PC-9 (cell line): ENCODE results near the gene ATOSB. TPM values are rescaled to one million over a fixed set of nuclear protein-coding genes. Genes with fewer than 3 reads are reported as not detected.

Experiments used
- BruUV-seq: library from RNA; stranded (reverse); fragments of 400-500 nt; replicated peaks from 2 replicates; lab custom pipeline; 2021; lab: Mats Ljungman, UMichigan
- CTCF ChIA-PET: fragments of 300-600 bp; sonication (Branson Sonifier 250); formaldehyde crosslinking; loops from one replicate; lab custom pipeline; 2022; ENCODE audit warnings: antibody characterized with exemption; lab: Charles Lee
- POLR2A ChIA-PET: fragments of 300-600 bp; sonication (Branson Sonifier 250); formaldehyde crosslinking; loops from one replicate; lab custom pipeline; 2022; ENCODE audit warnings: antibody characterized with exemption; ENCODE audit not compliant: unreplicated experiment; lab: Charles Lee
- DNase-seq, 2 experiments: peaks; one replicate each; pipeline versions ENCODE4 v3.0.0 to v3.0.0-alpha.2; 2015 to 2022; ENCODE audit warnings: mixed read lengths in 1 of 2
- H2AFZ ChIP-seq: fragments of 200-600 bp; sonication (generic); 2 replicates; pipeline ENCODE4 v1.8.1; 2017; ENCODE audit warnings: antibody characterized with exemption
- H3F3A ChIP-seq: fragments of 200-600 bp; sonication (generic); 2 replicates; pipeline ENCODE4 v1.8.1; 2017; ENCODE audit warnings: antibody characterized with exemption, mild to moderate bottlenecking, low read depth; ENCODE audit not compliant: insufficient read depth
- H3K27ac ChIP-seq: fragments of 200-600 bp; sonication (generic); 2 replicates; pipeline ENCODE4 v1.6.1; 2016; ENCODE audit warnings: mixed run types
- H3K27me3 ChIP-seq: fragments of 200-600 bp; sonication (generic); 2 replicates; pipeline ENCODE4 v1.6.1; 2016; ENCODE audit warnings: low read depth, mixed run types; ENCODE audit not compliant: insufficient read depth
- H3K36me3 ChIP-seq: fragments of 200-600 bp; sonication (generic); 2 replicates; pipeline ENCODE4 v1.6.1; 2016; ENCODE audit warnings: low read depth, mixed run types
- H3K4me1 ChIP-seq: fragments of 200-600 bp; sonication (generic); replicated peaks from 2 replicates; pipeline ENCODE4 v1.6.1; 2016; ENCODE audit warnings: mixed run types; ENCODE audit not compliant: insufficient read depth
- H3K4me2 ChIP-seq: fragments of 200-600 bp; sonication (generic); 2 replicates; pipeline ENCODE4 v1.6.1; 2017; ENCODE audit warnings: mixed run types
- H3K4me3 ChIP-seq: fragments of 200-600 bp; sonication (generic); 2 replicates; pipeline ENCODE4 v1.6.1; 2016; ENCODE audit warnings: mixed run types
- H3K79me2 ChIP-seq: fragments of 200-600 bp; sonication (generic); 2 replicates; pipeline ENCODE4 v1.6.1; 2017; ENCODE audit warnings: low read depth, mixed run types
- H3K9me2 ChIP-seq: fragments of 200-600 bp; sonication (generic); 2 replicates; pipeline ENCODE4 v1.8.1; 2017; ENCODE audit warnings: mild to moderate bottlenecking; ENCODE audit not compliant: insufficient read depth
- H3K9me3 ChIP-seq: fragments of 200-600 bp; sonication (generic); 2 replicates; pipeline ENCODE4 v1.8.1; 2016; ENCODE audit warnings: low read depth; ENCODE audit not compliant: insufficient read depth
- H4K20me1 ChIP-seq: fragments of 200-600 bp; sonication (generic); 2 replicates; pipeline ENCODE4 v1.8.1; 2017; ENCODE audit not compliant: insufficient read depth
- EZH2 ChIP-seq: fragments of 200-600 bp; sonication (generic); IDR thresholded peaks from 2 replicates; pipeline ENCODE4 v1.8.0; 2017; ENCODE audit warnings: antibody characterized with exemption, low read depth
- intact Hi-C: fragments of 100-400 bp; cut with micrococcal nuclease; formaldehyde crosslinking; loops from one replicate; pipeline ENCODE4 v1.10.0; 2022; ENCODE audit not compliant: unreplicated experiment
- total RNA-seq: library from RNA; stranded (reverse); gene quantifications from 2 replicates; pipeline ENCODE4 v1.2.3, GENCODE V29; 2021
- TF ChIP-seq, protein P1 (sequence below): fragments of 200-600 bp; sonication (generic); conservative IDR thresholded peaks from 2 replicates; pipeline ENCODE4 v1.6.1; 2017; ENCODE audit warnings: mixed run types, antibody characterized with exemption, mild to moderate bottlenecking, moderate library complexity

Gene ATOSB
- total RNA-seq, 1 experiment from 2014 or later: 10.5 TPM

DNA sequence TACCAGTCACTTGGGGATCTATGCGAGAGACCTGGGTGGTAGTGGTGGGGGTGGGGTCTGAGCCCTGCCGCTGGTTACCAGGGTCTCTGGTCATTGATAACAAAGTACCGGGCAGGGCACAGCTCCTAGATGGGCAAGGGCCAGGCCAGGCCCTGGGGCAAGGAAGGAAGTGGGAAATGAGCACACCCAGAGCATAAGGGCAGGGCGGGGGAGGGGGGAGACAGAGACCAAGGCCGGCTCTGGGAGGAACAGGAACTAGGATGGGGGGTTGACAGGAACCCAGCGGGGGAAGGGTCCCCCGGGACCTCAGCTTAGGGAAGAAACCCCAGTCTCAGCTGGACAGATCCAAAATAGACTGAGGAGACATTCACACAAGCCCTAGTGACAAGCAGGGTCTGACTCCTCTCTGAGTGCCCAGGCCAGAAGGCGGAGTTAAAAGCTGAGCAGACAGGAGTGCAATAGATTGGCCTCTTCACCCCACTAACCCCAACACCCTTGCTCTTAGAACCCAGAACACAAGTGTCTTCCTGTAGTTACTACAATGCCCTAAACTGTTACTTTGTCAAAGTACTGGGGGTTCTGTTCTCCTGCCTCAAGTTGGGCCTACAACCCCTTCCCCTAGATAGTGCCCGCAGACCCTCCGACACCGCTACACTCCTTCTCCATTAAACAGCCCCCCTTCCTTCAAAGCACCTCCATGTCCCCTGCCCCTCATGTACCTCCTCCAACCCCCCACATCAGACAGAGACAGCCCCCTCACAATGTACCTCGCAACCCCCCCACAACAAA lies 628 bp downstream of the ATOSB start:
- peak overlapping the region; percentile 96 for H3K4me2 ChIP-seq
- H3K36me3 ChIP-seq: no peaks in the 10 kb centered on the region
- no peaks in the 10 kb centered on the region for H3K9me3 ChIP-seq
- ChIA-PET POLR2A (interaction anchor here (0.6 to 0.7 kb wide), 2 partner anchors 36 to 42 kb away, joined by 3 to 5 read pairs; partner anchors contain the start of gene VCP), CTCF (interaction anchor here (0.5 to 1.1 kb wide), 4 partner anchors 47 to 325 kb away, joined by 3 to 4 read pairs (median 3); partner anchors contain the start of gene UNC13B)
- peaks cover 33% of the 10 kb centered on the region for H3K4me1 ChIP-seq
- intact Hi-C loops: loop anchor here (5.0 to 10.0 kb wide), 2 partner anchors 448 to 490 kb away; partner anchors contain the start of gene TESK1
- H3K27ac ChIP-seq: no peak overlapping the region
- H4K20me1 ChIP-seq: no peaks in the 10 kb centered on the region
- 0 out of 2 replicates have a peak, but pooled peaks cover 4% of the 10 kb centered on the region for H3K79me2 ChIP-seq
- DNase-seq: no peak
- H2AFZ ChIP-seq: no peak overlapping the region
- no peaks in the 10 kb centered on the region for H3K27me3 ChIP-seq
- peaks cover 8% of the 10 kb centered on the region; the same call in 1 of the 2 replicates for H3F3A ChIP-seq
- H3K9me2 ChIP-seq: no peaks in the 10 kb centered on the region
- BruUV-seq: TSS peak; percentile 42
- peak overlapping the region; percentile 69 for H3K4me3 ChIP-seq
- TF ChIP-seq, protein P1, sequence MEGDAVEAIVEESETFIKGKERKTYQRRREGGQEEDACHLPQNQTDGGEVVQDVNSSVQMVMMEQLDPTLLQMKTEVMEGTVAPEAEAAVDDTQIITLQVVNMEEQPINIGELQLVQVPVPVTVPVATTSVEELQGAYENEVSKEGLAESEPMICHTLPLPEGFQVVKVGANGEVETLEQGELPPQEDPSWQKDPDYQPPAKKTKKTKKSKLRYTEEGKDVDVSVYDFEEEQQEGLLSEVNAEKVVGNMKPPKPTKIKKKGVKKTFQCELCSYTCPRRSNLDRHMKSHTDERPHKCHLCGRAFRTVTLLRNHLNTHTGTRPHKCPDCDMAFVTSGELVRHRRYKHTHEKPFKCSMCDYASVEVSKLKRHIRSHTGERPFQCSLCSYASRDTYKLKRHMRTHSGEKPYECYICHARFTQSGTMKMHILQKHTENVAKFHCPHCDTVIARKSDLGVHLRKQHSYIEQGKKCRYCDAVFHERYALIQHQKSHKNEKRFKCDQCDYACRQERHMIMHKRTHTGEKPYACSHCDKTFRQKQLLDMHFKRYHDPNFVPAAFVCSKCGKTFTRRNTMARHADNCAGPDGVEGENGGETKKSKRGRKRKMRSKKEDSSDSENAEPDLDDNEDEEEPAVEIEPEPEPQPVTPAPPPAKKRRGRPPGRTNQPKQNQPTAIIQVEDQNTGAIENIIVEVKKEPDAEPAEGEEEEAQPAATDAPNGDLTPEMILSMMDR: no peak
- TF ChIP-seq EZH2: no peak

DNA sequence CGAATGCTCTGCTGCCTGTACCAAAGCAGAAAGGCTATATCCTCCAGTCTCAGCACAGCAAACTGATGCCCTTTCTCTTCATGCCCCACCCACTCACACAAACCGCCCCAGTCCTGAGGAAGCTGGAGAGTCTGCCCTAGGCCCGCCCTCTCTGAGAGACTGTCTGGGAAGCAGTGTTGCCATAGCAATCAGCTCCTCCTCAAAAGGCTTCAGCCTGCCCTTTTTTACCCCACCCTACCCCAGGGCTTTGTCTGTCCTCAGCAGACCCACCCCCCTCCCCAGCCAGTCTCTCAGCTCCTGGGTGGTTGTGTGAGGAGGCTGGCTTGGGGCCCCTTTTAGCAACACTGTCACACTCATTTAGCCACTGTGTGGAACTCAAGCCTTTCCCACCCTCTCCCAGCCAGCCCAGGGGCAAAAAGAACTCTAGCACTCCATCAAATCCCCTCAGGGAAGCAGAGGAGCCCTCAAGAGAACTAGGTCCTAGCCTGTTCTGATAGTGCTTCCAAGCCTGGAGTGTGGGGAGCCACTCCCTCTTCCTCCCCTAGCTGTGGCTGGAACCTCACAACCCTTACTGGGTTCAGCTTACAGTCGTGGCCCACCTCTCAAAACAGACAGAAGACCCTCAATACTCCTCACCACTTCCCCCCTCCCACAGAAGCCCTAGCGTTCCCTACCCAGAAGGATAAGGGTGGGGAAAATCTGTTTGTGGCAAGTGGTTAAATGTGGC lies 1.4 kb downstream of the ATOSB start:
- H3K79me2 ChIP-seq: 0 out of 2 replicates have a peak, but pooled peaks cover 4% of the 10 kb centered on the region
- DNase-seq: peak; percentile 50 to 72
- peak overlapping the region; percentile 96 for H3K4me2 ChIP-seq
- peaks cover 8% of the 10 kb centered on the region; the same call in 1 of the 2 replicates for H3F3A ChIP-seq
- no peaks in the 10 kb centered on the region for H4K20me1 ChIP-seq
- no peak overlapping the region for H2AFZ ChIP-seq
- H3K4me3 ChIP-seq: peak overlapping the region; percentile 69; the same call in 1 of the 2 replicates
- POLR2A ChIA-PET: no interaction called here
- BruUV-seq: TSS peak; percentile 22
- H3K9me3 ChIP-seq: no peaks in the 10 kb centered on the region
- peaks cover 33% of the 10 kb centered on the region for H3K4me1 ChIP-seq
- no peaks in the 10 kb centered on the region for H3K27me3 ChIP-seq
- no peaks in the 10 kb centered on the region for H3K36me3 ChIP-seq
- H3K9me2 ChIP-seq: no peaks in the 10 kb centered on the region
- H3K27ac ChIP-seq: no peak overlapping the region
- TF ChIP-seq, protein P1: no peak
- no peak for TF ChIP-seq EZH2
- intact Hi-C loops: loop anchor here (5.0 to 10.0 kb wide), 2 partner anchors 447 to 491 kb away; partner anchors contain the start of gene TESK1
- CTCF ChIA-PET: no interaction called here
